Measurements from ENCODE around the gene FXYD6. TPM values are rescaled to one million over a fixed set of nuclear protein-coding genes. Genes with fewer than 3 reads are reported as not detected.

The FXYD6 gene
- polyA plus RNA-seq, 1 of the 3 experiments (the other 2 are of a cell fraction) = 1.4 TPM

- TF ChIP-seq GATA2 (CRISPR knock-in tag; IDR thresholded peaks at IDR 0.05) = no peak
- TF ChIP-seq, protein P1, sequence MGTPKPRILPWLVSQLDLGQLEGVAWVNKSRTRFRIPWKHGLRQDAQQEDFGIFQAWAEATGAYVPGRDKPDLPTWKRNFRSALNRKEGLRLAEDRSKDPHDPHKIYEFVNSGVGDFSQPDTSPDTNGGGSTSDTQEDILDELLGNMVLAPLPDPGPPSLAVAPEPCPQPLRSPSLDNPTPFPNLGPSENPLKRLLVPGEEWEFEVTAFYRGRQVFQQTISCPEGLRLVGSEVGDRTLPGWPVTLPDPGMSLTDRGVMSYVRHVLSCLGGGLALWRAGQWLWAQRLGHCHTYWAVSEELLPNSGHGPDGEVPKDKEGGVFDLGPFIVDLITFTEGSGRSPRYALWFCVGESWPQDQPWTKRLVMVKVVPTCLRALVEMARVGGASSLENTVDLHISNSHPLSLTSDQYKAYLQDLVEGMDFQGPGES (IDR thresholded peaks at IDR 0.05; ENCODE audit: low read depth, low read length) = no peak
- no peak for TF ChIP-seq YY1 (IDR thresholded peaks at IDR 0.05; ENCODE audit: low read depth)
- TF ChIP-seq FOSL2 (IDR thresholded peaks at IDR 0.05; ENCODE audit: borderline replicate concordance, low read depth) = no peak
- no peak for TF ChIP-seq REST (IDR thresholded peaks at IDR 0.05; ENCODE audit: low read depth, low read length)
- no peak for TF ChIP-seq RFX5 (IDR thresholded peaks at IDR 0.05; ENCODE audit: low read length)
- no peak for TF ChIP-seq TCF12 (IDR thresholded peaks at IDR 0.05)
- TF ChIP-seq, protein P2, sequence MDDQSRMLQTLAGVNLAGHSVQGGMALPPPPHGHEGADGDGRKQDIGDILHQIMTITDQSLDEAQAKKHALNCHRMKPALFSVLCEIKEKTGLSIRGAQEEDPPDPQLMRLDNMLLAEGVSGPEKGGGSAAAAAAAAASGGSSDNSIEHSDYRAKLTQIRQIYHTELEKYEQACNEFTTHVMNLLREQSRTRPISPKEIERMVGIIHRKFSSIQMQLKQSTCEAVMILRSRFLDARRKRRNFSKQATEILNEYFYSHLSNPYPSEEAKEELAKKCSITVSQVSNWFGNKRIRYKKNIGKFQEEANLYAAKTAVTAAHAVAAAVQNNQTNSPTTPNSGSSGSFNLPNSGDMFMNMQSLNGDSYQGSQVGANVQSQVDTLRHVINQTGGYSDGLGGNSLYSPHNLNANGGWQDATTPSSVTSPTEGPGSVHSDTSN (IDR thresholded peaks at IDR 0.05) = no peak
- TF ChIP-seq CHD2 (IDR thresholded peaks at IDR 0.05; ENCODE audit: low read length, partially characterized antibody) = no peak
- TF ChIP-seq, protein P3, sequence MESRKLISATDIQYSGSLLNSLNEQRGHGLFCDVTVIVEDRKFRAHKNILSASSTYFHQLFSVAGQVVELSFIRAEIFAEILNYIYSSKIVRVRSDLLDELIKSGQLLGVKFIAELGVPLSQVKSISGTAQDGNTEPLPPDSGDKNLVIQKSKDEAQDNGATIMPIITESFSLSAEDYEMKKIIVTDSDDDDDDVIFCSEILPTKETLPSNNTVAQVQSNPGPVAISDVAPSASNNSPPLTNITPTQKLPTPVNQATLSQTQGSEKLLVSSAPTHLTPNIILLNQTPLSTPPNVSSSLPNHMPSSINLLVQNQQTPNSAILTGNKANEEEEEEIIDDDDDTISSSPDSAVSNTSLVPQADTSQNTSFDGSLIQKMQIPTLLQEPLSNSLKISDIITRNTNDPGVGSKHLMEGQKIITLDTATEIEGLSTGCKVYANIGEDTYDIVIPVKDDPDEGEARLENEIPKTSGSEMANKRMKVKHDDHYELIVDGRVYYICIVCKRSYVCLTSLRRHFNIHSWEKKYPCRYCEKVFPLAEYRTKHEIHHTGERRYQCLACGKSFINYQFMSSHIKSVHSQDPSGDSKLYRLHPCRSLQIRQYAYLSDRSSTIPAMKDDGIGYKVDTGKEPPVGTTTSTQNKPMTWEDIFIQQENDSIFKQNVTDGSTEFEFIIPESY (IDR thresholded peaks at IDR 0.05; ENCODE audit: borderline replicate concordance, low read depth) = no peak
- TF ChIP-seq FOXJ3 (CRISPR knock-in tag; IDR thresholded peaks at IDR 0.05) = no peak
- no peak for TF ChIP-seq USF1 (IDR thresholded peaks at IDR 0.05; ENCODE audit: borderline replicate concordance, low read depth)
- Histone ChIP-seq H3K27ac (ENCODE audit: low read depth in 2 of 2, low read length in 1 of 2) (no peak overlapping the region), H3K79me2 (ENCODE audit: insufficient read depth) (no peaks in the 10 kb centered on the region), H3K9me2 (no peaks in the 10 kb centered on the region), H4K20me1 (ENCODE audit: insufficient read depth) (no peaks in the 10 kb centered on the region), H3K36me3 (replicated peaks in 1 of 2; ENCODE audit: control insufficient read depth in 1 of 2, insufficient read depth in 2 of 2, low read length in 1 of 2) (no peaks in the 10 kb centered on the region), H3K27me3 (ENCODE audit: insufficient read depth) (no peaks in the 10 kb centered on the region; the same call in 1 of the 2 replicates), H3K4me1 (ENCODE audit: control insufficient read depth in 1 of 2, insufficient read depth in 2 of 2, low read depth in 1 of 2, low read length in 1 of 2) (no peaks in the 10 kb centered on the region), H2AFZ (ENCODE audit: low read depth) (no peak overlapping the region), H3K4me3 (ENCODE audit: low read depth in 2 of 2, low read length in 1 of 2) (no peak overlapping the region), H3K4me2 (no peak overlapping the region), H3F3A (replicated peaks; ENCODE audit: insufficient read depth) (no peaks in the 10 kb centered on the region), H3K9ac (no peak overlapping the region), H3K9me3 (0 out of 2 replicates have a peak, but pooled peaks cover 4% of the 10 kb centered on the region)
- ChIA-PET POLR2A (no interaction called here), CTCF (interaction anchor here (0.8 to 17.3 kb wide), 4 partner anchors 9 to 426 kb away, joined by 3 to 438 read pairs (median 12); no protein-coding TSS in a partner anchor)
- DNase-seq = no peak
- 37% methylated on average over 3 of the region's 3 CpGs for WGBS (ENCODE audit: low lambda C conversion rate)
Observed at GRCh38 chr11:117852309-117852708, 24.1 kb downstream of the FXYD6 start.
